ENCODE data around the gene DBET. TPM values are rescaled to one million over a fixed set of nuclear protein-coding genes. Genes with fewer than 3 reads are reported as not detected.
A peak's percentile ranks its signal among the peaks of the same experiment; 100 is the strongest.
"Not testable (repeated sequence)": the region's sequence is repeated elsewhere in the genome, so short reads cannot be mapped to it uniquely, and the experiment has no call there.

The DBET gene
- total RNA-seq, 4 donors from 2014 or later, result not detected

DNA sequence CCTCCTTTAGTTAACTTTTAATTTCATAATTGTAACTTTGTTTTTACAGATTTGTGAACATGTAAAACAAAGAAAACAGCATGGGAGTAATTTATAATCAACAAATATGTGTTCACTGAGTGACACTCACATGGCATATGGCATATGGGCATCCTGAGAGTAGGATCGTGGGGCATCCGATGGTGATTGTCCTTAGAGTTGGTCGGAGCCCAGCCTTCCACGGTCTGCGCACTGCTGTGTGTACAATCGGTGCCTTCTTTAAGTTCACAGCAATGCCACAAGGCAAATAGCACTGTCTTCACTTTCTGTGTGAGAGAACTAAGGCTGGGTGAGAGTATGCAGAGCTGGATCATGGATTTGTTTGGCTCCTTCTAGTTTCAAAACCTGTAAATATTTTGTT, 31.0 kb downstream of the DBET start:
- H3K27me3 ChIP-seq; H3K9me3 ChIP-seq; DNase-seq; H3K4me1 ChIP-seq; intact Hi-C loops (cut with DNase I; ENCODE audit: low total_unique reads); H3K36me3 ChIP-seq; H3K4me3 ChIP-seq; in situ Hi-C loops (cut with MboI; ENCODE audit: low pct_ligation_motif_present in 1 of 4, low pct_unique_long_range_greater_than_20kb in 1 of 4, low sequenced_read_pairs in 3 of 4); H3K27ac ChIP-seq: not testable (repeated sequence)
- WGBS, 2 donors (ENCODE audit: low coverage in 1 of 2), result no CpG with 5 or more reads among the region's 6 CpGs

DNA sequence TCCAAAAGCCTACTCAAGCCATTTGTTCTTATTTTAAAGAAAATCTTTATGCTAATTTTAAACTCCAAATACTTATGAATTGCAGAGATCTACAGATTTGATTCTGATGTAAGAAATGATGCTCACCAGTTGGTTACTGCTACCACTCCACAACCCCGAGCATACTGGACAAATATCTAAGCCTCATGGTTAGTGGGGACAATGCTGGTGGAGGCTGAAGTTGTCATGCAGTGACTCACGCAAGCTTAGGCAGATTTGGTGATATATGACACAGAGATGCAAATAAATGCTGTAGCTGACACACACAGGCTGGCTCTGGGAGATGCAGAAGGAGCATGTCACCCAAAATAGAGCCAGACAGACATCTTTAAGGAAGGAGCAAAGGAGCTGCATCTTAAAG, 35.3 kb downstream of the DBET start:
- 59% methylated on average over 2 of the region's 2 CpGs; no CpG with 5 or more reads in 1 of the 2 donors for WGBS, 2 donors (ENCODE audit: low coverage in 1 of 2)
- H3K36me3 ChIP-seq; H3K4me3 ChIP-seq; H3K4me1 ChIP-seq; H3K27me3 ChIP-seq; intact Hi-C loops (cut with DNase I; ENCODE audit: low total_unique reads); DNase-seq; H3K9me3 ChIP-seq; H3K27ac ChIP-seq; in situ Hi-C loops (cut with MboI; ENCODE audit: low pct_ligation_motif_present in 1 of 4, low pct_unique_long_range_greater_than_20kb in 1 of 4, low sequenced_read_pairs in 3 of 4): not testable (repeated sequence)

DNA sequence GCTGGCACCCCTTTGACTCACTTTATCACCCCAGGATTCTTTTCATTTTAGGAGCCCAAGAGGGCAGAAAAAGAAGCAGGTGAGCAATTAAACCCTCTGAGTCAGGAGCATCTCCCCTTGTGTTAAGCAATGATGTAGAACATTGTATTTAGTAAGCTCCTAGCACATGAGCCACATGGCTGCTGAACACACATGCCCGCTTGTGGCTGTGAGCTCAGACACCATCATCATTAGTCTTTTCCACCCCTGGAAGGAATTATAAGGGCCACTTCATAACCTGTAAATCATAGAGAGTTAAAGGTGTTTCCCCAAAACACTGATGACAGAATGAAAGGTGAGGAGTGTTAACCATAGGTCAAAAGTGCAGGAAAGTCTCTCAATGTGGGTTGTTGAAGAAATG, 37.2 kb downstream of the DBET start:
- H3K36me3 ChIP-seq; H3K4me3 ChIP-seq; H3K4me1 ChIP-seq; intact Hi-C loops (cut with DNase I; ENCODE audit: low total_unique reads); H3K27me3 ChIP-seq; H3K27ac ChIP-seq; DNase-seq; in situ Hi-C loops (cut with MboI; ENCODE audit: low pct_ligation_motif_present in 1 of 4, low pct_unique_long_range_greater_than_20kb in 1 of 4, low sequenced_read_pairs in 3 of 4); H3K9me3 ChIP-seq: not testable (repeated sequence)
- WGBS, 2 donors (ENCODE audit: low coverage in 1 of 2), result no CpG with 5 or more reads among the region's 1 CpG

- H3K27me3 ChIP-seq; H3K27ac ChIP-seq; in situ Hi-C loops (cut with MboI; ENCODE audit: low pct_ligation_motif_present in 1 of 4, low pct_unique_long_range_greater_than_20kb in 1 of 4, low sequenced_read_pairs in 3 of 4); DNase-seq; H3K9me3 ChIP-seq; H3K4me1 ChIP-seq; H3K36me3 ChIP-seq; intact Hi-C loops (cut with DNase I; ENCODE audit: low total_unique reads); H3K4me3 ChIP-seq: not testable (repeated sequence)
- 43 to 47% methylated on average over 3 of the region's 3 CpGs for WGBS, 2 donors (ENCODE audit: low coverage in 1 of 2)
Observed at GRCh38 chr4:190106191-190106590, 41.9 kb downstream of the DBET start.

DNA sequence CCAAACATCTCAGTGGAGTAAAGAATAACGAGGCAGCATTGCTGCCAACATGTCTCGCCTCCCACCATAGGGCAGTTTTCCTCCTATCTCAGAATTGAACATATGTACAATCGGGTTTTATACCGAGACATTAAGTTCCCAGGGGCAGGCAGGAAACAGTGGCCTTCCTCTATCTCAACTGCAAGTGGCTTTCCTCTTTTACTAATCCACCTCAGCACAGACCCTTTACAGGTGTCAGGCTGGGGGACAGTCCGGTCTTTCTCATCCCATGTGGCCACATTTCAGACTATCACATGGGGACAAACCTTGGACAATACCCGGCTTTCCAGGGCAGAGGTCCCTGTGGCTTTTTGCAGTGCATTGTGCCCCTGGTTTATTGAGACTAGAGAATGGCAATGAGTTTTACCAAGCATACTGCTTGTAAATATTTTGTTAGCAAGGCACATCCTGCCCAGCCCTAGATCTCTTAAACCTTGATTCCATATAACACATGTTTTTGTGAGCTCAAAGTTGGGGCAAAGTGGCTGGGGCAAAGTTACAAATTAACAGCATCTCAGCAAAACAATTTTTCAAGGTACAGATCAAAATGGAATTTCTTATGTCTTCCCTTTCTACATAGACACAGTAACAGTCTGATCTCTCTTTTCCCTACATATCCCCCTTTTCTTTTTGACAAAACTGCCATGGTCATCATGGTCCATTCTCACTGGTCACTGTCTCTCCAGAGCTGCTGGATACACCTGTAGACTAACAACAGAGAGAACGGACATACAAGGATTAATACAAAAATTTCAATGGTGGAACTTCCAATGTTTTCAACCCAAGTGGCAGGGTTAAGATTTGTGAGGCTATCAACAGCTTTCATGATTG, 42.5 kb downstream of the DBET start:
- in situ Hi-C loops (cut with MboI; ENCODE audit: low pct_ligation_motif_present in 1 of 4, low pct_unique_long_range_greater_than_20kb in 1 of 4, low sequenced_read_pairs in 3 of 4); DNase-seq; H3K9me3 ChIP-seq; H3K27ac ChIP-seq; H3K27me3 ChIP-seq; H3K36me3 ChIP-seq; intact Hi-C loops (cut with DNase I; ENCODE audit: low total_unique reads); H3K4me3 ChIP-seq; H3K4me1 ChIP-seq: not testable (repeated sequence)
- peak in 1 of 5 experiments; percentile 8 for TF ChIP-seq CTCF (IDR thresholded peaks at IDR 0.05)
- 48% methylated on average over 7 of the region's 7 CpGs for WGBS, 2 donors (ENCODE audit: low coverage in 1 of 2)

- in situ Hi-C loops (cut with MboI; ENCODE audit: low pct_ligation_motif_present in 1 of 4, low pct_unique_long_range_greater_than_20kb in 1 of 4, low sequenced_read_pairs in 3 of 4); H3K4me1 ChIP-seq; H3K27ac ChIP-seq; H3K36me3 ChIP-seq; DNase-seq; H3K9me3 ChIP-seq; H3K27me3 ChIP-seq; intact Hi-C loops (cut with DNase I; ENCODE audit: low total_unique reads); H3K4me3 ChIP-seq: not testable (repeated sequence)
- 48 to 49% methylated on average over 2 of the region's 2 CpGs for WGBS, 2 donors (ENCODE audit: low coverage in 1 of 2)
Observed at GRCh38 chr4:190107766-190108485, 43.6 kb downstream of the DBET start.

DNA sequence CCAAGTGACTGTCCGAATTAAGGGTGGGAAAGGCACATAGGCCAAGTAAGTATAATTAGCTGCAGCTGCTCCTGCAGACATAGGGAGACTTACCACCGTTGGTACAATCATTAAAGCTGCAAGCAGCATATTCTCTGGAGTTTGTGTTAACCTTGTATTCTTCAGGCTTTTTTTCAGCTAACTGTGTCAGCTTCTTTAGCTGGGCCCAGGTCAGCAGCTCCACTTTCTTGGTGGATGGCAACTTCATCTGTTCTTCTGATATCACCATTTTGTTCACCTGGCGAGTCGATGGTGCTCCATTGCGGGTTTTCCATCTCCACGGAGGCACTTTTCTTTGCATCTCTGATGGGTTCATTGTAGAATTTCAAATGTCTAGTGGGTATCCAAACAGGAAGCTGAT, 44.5 kb downstream of the DBET start:
- H3K36me3 ChIP-seq; intact Hi-C loops (cut with DNase I; ENCODE audit: low total_unique reads); H3K4me1 ChIP-seq; H3K27ac ChIP-seq; H3K9me3 ChIP-seq; H3K27me3 ChIP-seq; DNase-seq; in situ Hi-C loops (cut with MboI; ENCODE audit: low pct_ligation_motif_present in 1 of 4, low pct_unique_long_range_greater_than_20kb in 1 of 4, low sequenced_read_pairs in 3 of 4); H3K4me3 ChIP-seq: not testable (repeated sequence)
- WGBS, 2 donors (ENCODE audit: low coverage in 1 of 2), result 71% methylated on average over 6 of the region's 6 CpGs

GRCh38 chr4:190109390-190110011, 45.2 kb downstream of the DBET start:
- H3K27me3 ChIP-seq; in situ Hi-C loops (cut with MboI; ENCODE audit: low pct_ligation_motif_present in 1 of 4, low pct_unique_long_range_greater_than_20kb in 1 of 4, low sequenced_read_pairs in 3 of 4); H3K36me3 ChIP-seq; intact Hi-C loops (cut with DNase I; ENCODE audit: low total_unique reads); H3K27ac ChIP-seq; DNase-seq; H3K9me3 ChIP-seq; H3K4me1 ChIP-seq; H3K4me3 ChIP-seq: not testable (repeated sequence)
- 35 to 47% methylated on average over 1 of the region's 1 CpG for WGBS, 2 donors (ENCODE audit: low coverage in 1 of 2)

DNA sequence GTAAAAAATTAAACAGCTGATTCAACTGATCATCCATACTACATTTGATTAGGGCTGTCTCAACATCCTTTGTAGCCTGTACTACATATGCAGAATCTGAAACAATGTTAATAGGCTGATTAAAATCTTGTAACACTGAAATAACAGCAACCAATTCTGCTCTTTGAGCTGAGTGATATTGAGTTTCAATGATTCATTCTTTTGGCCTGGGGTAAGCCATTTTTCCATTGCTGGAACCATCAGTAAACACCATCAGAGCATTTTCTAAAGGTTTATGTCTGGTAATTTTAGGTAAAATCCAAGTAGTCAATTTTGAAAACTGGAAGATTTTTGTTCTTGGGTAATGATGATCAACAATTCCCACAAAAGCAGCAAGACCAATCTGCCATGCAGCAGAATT, 45.7 kb downstream of the DBET start:
- in situ Hi-C loops (cut with MboI; ENCODE audit: low pct_ligation_motif_present in 1 of 4, low pct_unique_long_range_greater_than_20kb in 1 of 4, low sequenced_read_pairs in 3 of 4); H3K36me3 ChIP-seq; DNase-seq; H3K9me3 ChIP-seq; intact Hi-C loops (cut with DNase I; ENCODE audit: low total_unique reads); H3K27ac ChIP-seq; H3K4me3 ChIP-seq; H3K4me1 ChIP-seq: not testable (repeated sequence)
- peaks cover 11% of the 10 kb centered on the region for H3K27me3 ChIP-seq

Data from transverse colon (tissue), 4 donors.